HepG2 (cell line): ENCODE results near the gene GP2. TPM values are rescaled to one million over a fixed set of nuclear protein-coding genes. Genes with fewer than 3 reads are reported as not detected.

Experiments
- ARNTL ChIP-seq: sonication (generic); formaldehyde crosslinking; IDR thresholded peaks from 2 replicates; pipeline ENCODE4 v1.4.0; 2020; ENCODE audit warnings: mild to moderate bottlenecking, missing genetic modification reagents
- CBX5 ChIP-seq: sonication (generic); formaldehyde crosslinking; IDR thresholded peaks from 2 replicates; pipeline ENCODE4 v1.4.0; 2020; ENCODE audit warnings: missing genetic modification reagents, borderline replicate concordance
- HMGXB3 ChIP-seq: sonication (generic); formaldehyde crosslinking; IDR thresholded peaks from 2 replicates; pipeline ENCODE4 v1.4.0; 2020; ENCODE audit warnings: missing genetic modification reagents, borderline replicate concordance
- IKZF4 ChIP-seq: sonication (generic); formaldehyde crosslinking; IDR thresholded peaks from 2 replicates; pipeline ENCODE4 v1.5.1; 2020; ENCODE audit warnings: borderline replicate concordance, mild to moderate bottlenecking, low read depth, missing genetic modification reagents; ENCODE audit errors: not compliant biosample characterization
- KDM6A ChIP-seq: IDR thresholded peaks from 2 replicates; pipeline ENCODE4 v1.6.1; 2016; ENCODE audit warnings: low read depth
- KMT2A ChIP-seq: sonication (generic); formaldehyde crosslinking; IDR thresholded peaks from 2 replicates; pipeline ENCODE4 v1.4.0; 2020; ENCODE audit warnings: missing genetic modification reagents
- MAFK ChIP-seq, 2 experiments: IDR thresholded peaks in 1 of 2; conservative IDR thresholded peaks in 1 of 2; 2 replicates each; pipeline ENCODE4 v1.6.1; 2011; ENCODE audit warnings: improper control_type of control experiment in 2 of 2, low read length in 2 of 2
- NFATC3 ChIP-seq: sonication (generic); formaldehyde crosslinking; IDR thresholded peaks from 2 replicates; pipeline ENCODE4 v1.5.1; 2020; ENCODE audit warnings: mild to moderate bottlenecking, missing genetic modification reagents
- NPAS2 ChIP-seq: sonication (generic); formaldehyde crosslinking; IDR thresholded peaks from 2 replicates; pipeline ENCODE4 v1.8.0; 2022; ENCODE audit warnings: mild to moderate bottlenecking, missing genetic modification reagents, borderline replicate concordance
- SMC3 ChIP-seq: IDR thresholded peaks from 2 replicates; pipeline ENCODE4 v1.6.1; 2011; ENCODE audit warnings: low read length, improper control_type of control experiment
- THYN1 ChIP-seq: sonication (generic); formaldehyde crosslinking; IDR thresholded peaks from 2 replicates; pipeline ENCODE4 v1.8.1; 2023; ENCODE audit warnings: low read depth, mild to moderate bottlenecking, moderate library complexity, missing genetic modification reagents, borderline replicate concordance
- ZBTB21 ChIP-seq: sonication (generic); formaldehyde crosslinking; IDR thresholded peaks from 2 replicates; pipeline ENCODE4 v1.4.0; 2020; ENCODE audit warnings: missing genetic modification reagents
- ZNF329 ChIP-seq: sonication (generic); formaldehyde crosslinking; IDR thresholded peaks from 2 replicates; pipeline ENCODE4 v1.9.0; 2021; ENCODE audit warnings: low read depth, mild to moderate bottlenecking, missing genetic modification reagents
- ZNF335 ChIP-seq: sonication (generic); formaldehyde crosslinking; IDR thresholded peaks from 2 replicates; pipeline ENCODE4 v1.4.0; 2020; ENCODE audit warnings: missing genetic modification reagents
- ZNF740 ChIP-seq: sonication (generic); formaldehyde crosslinking; IDR thresholded peaks from 2 replicates; pipeline ENCODE4 v1.4.0; 2020; ENCODE audit warnings: missing genetic modification reagents
- ZNF782 ChIP-seq: sonication (generic); formaldehyde crosslinking; IDR thresholded peaks from 2 replicates; pipeline ENCODE4 v1.4.0; 2020; ENCODE audit warnings: missing genetic modification reagents, mild to moderate bottlenecking, borderline replicate concordance
- ZSCAN9 ChIP-seq: IDR thresholded peaks from 2 replicates; pipeline ENCODE4 v1.6.1; 2016; ENCODE audit warnings: borderline replicate concordance
- polyA plus RNA-seq, 8 experiments: library from polyadenylated mRNA; depleted of rRNA in 3 of 8; stranded (reverse) in 7 of 8; unstranded in 1 of 8; fragments of >200 nt; fragmentation: Illumina TruSeq in 4 of 8; extraction: Trizol in 4 of 8; gene quantifications; 2 replicates each; pipeline versions ENCODE4 v1.2.1 to v1.2.3, GENCODE V29; 2011 to 2016; ENCODE audit warnings: low read depth in 4 of 8, missing spikeins in 1 of 8, mixed read lengths in 1 of 8; ENCODE audit not compliant: insufficient read depth in 1 of 8
- total RNA-seq, 5 experiments: library from RNA; depleted of rRNA; stranded (reverse); fragments of >200 nt; fragmentation: Illumina TruSeq; extraction: Trizol; gene quantifications; 2 replicates each; pipeline ENCODE4 v1.2.3, GENCODE V29; 2016; ENCODE audit warnings: low read depth in 1 of 5
- TF ChIP-seq, protein P1 (sequence below): sonication (generic); formaldehyde crosslinking; IDR thresholded peaks from 2 replicates; pipeline ENCODE4 v1.5.0; 2020; ENCODE audit warnings: mild to moderate bottlenecking, missing genetic modification reagents, borderline replicate concordance

GP2 gene
- total and polyA plus RNA-seq, 2 of the 13 experiments (the other 11 are each of a cell fraction or from before 2014, with no cell fraction given), result 0.15 to 0.69 TPM

DNA sequence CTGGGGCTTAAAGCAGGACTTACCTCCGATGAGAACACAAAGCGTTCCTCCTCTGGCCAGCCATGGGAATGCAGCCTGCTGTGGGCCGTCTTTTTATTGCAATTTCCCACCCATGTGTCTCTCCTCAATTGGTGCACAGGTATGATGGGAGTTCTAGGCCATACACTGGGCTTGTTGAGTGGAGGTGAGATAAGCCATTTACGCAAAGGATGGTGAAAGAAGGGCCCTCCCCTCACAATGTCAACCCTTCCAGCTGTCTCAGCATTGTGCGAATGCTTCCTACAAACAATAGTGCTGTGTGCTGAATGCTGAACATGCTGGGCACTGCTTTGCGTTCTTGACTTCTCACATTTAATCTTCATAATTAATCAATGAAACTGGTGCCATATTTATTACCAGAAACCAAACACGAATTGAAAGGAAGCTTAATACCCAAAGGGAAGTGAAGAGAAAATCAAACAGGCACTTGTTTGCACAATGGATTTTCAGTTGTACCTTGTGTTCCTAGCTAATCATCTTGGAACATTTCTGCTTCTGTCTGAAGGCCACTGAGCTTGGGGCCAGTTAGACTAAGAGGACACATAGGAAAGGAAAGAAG lies at the start of gene GP2 (continued):
- no peak for TF ChIP-seq HMGXB3 (CRISPR knock-in tag)
- TF ChIP-seq ZBTB21 (CRISPR knock-in tag), result no peak
- TF ChIP-seq ZNF740 (CRISPR knock-in tag), result no peak
- no peak for TF ChIP-seq NPAS2 (CRISPR knock-in tag)
- no peak for TF ChIP-seq CBX5 (CRISPR knock-in tag)
- peak; percentile 54; the same call in 1 of the 2 replicates for TF ChIP-seq ZNF782 (CRISPR knock-in tag)
- TF ChIP-seq ZNF335, result no peak
- no peak for TF ChIP-seq ZNF329 (CRISPR knock-in tag)
- TF ChIP-seq KMT2A (CRISPR knock-in tag), result no peak
- no peak for TF ChIP-seq IKZF4
- TF ChIP-seq KDM6A (CRISPR knock-in tag), result no peak
- TF ChIP-seq, protein P1, sequence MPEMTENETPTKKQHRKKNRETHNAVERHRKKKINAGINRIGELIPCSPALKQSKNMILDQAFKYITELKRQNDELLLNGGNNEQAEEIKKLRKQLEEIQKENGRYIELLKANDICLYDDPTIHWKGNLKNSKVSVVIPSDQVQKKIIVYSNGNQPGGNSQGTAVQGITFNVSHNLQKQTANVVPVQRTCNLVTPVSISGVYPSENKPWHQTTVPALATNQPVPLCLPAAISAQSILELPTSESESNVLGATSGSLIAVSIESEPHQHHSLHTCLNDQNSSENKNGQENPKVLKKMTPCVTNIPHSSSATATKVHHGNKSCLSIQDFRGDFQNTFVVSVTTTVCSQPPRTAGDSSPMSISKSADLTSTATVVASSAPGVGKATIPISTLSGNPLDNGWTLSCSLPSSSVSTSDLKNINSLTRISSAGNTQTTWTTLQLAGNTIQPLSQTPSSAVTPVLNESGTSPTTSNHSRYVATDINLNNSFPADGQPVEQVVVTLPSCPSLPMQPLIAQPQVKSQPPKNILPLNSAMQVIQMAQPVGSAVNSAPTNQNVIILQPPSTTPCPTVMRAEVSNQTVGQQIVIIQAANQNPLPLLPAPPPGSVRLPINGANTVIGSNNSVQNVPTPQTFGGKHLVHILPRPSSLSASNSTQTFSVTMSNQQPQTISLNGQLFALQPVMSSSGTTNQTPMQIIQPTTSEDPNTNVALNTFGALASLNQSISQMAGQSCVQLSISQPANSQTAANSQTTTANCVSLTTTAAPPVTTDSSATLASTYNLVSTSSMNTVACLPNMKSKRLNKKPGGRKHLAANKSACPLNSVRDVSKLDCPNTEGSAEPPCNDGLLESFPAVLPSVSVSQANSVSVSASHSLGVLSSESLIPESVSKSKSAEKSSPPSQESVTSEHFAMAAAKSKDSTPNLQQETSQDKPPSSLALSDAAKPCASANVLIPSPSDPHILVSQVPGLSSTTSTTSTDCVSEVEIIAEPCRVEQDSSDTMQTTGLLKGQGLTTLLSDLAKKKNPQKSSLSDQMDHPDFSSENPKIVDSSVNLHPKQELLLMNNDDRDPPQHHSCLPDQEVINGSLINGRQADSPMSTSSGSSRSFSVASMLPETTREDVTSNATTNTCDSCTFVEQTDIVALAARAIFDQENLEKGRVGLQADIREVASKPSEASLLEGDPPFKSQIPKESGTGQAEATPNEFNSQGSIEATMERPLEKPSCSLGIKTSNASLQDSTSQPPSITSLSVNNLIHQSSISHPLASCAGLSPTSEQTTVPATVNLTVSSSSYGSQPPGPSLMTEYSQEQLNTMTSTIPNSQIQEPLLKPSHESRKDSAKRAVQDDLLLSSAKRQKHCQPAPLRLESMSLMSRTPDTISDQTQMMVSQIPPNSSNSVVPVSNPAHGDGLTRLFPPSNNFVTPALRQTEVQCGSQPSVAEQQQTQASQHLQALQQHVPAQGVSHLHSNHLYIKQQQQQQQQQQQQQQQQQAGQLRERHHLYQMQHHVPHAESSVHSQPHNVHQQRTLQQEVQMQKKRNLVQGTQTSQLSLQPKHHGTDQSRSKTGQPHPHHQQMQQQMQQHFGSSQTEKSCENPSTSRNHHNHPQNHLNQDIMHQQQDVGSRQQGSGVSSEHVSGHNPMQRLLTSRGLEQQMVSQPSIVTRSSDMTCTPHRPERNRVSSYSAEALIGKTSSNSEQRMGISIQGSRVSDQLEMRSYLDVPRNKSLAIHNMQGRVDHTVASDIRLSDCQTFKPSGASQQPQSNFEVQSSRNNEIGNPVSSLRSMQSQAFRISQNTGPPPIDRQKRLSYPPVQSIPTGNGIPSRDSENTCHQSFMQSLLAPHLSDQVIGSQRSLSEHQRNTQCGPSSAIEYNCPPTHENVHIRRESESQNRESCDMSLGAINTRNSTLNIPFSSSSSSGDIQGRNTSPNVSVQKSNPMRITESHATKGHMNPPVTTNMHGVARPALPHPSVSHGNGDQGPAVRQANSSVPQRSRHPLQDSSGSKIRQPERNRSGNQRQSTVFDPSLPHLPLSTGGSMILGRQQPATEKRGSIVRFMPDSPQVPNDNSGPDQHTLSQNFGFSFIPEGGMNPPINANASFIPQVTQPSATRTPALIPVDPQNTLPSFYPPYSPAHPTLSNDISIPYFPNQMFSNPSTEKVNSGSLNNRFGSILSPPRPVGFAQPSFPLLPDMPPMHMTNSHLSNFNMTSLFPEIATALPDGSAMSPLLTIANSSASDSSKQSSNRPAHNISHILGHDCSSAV (CRISPR knock-in tag), result no peak
- no peak for TF ChIP-seq THYN1 (CRISPR knock-in tag)
- no peak for TF ChIP-seq NFATC3 (CRISPR knock-in tag)
- TF ChIP-seq ZSCAN9 (CRISPR knock-in tag), result no peak
- TF ChIP-seq ARNTL, result no peak
- no peak for TF ChIP-seq MAFK (conservative IDR thresholded peaks at IDR 0.05 in 1 of 2, IDR thresholded peaks at IDR 0.05 in 1 of 2; ENCODE audit: low read length in 2 of 2)
- no peak for TF ChIP-seq SMC3
